ENCODE measurements around the gene SLC7A6. TPM values are rescaled to one million over a fixed set of nuclear protein-coding genes. Genes with fewer than 3 reads are reported as not detected.

The SLC7A6 gene
- total RNA-seq, 1 experiment from 2014 or later = 267 TPM

DNA sequence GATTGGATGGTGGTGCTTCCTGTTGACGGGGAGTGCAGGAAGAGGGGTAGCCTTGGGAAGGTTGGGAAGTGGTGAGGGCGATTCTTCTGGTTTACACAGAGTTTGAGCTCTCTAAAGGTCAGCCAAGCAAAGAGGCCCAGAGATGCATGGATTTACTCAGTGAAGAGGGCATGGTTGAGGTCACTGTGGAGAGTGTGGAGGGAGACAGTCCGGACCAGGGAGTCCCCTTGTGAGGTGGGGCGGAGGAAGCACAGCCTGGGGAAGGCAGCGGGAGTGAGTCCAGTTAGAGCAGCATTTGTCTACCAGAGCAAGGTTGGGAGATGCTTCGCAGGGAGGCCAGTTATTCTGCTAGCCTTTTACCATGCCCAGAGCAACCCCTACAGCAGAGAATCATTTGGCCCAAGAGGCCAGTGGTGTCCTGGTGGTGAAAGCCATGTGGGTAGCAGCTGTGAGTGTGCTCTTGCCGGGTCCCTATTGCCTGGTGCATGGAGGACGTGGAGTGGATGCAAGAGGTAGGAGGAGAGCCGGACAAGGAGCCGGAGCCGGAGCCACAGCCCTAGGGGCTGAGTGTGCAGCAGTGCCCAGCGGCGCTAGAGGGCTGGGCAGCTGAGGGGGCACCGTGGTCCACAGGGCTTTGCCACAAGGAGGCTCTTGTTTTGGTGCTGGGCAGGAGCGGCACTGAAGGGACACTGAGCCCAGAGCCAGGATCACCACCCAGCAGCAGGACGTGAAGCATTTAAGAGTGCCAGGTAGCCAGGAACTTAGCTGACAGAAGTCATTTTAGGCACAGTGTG is 74.2 kb downstream of the SLC7A6 start:
- no peak overlapping the region for H3K4me3 Mint-ChIP-seq (ENCODE audit: unreplicated experiment)
- TF ChIP-seq, protein P1, sequence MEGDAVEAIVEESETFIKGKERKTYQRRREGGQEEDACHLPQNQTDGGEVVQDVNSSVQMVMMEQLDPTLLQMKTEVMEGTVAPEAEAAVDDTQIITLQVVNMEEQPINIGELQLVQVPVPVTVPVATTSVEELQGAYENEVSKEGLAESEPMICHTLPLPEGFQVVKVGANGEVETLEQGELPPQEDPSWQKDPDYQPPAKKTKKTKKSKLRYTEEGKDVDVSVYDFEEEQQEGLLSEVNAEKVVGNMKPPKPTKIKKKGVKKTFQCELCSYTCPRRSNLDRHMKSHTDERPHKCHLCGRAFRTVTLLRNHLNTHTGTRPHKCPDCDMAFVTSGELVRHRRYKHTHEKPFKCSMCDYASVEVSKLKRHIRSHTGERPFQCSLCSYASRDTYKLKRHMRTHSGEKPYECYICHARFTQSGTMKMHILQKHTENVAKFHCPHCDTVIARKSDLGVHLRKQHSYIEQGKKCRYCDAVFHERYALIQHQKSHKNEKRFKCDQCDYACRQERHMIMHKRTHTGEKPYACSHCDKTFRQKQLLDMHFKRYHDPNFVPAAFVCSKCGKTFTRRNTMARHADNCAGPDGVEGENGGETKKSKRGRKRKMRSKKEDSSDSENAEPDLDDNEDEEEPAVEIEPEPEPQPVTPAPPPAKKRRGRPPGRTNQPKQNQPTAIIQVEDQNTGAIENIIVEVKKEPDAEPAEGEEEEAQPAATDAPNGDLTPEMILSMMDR (IDR thresholded peaks at IDR 0.05; ENCODE audit: insufficient read depth in 1 of 2, low read depth in 1 of 2, low read length in 1 of 2, severe bottlenecking in 1 of 2, unreplicated experiment in 1 of 2) = no peak
- no peak overlapping the region for H3K4me3 ChIP-seq (ENCODE audit: low read depth, low read length)
- peaks cover 10% of the 10 kb centered on the region for H3K36me3 ChIP-seq (ENCODE audit: control insufficient read depth, insufficient read depth, low read length)
- H3K4me1 Mint-ChIP-seq (ENCODE audit: low read depth, unreplicated experiment) = peaks cover 7% of the 10 kb centered on the region
- DNase-seq = no peak
- peaks cover 91% of the 10 kb centered on the region for H3K36me3 Mint-ChIP-seq (ENCODE audit: insufficient read depth, unreplicated experiment)
- CTCF ChIA-PET = interaction anchor here (0.5 to 1.8 kb wide), 3 partner anchors 9 to 103 kb away, joined by 3 to 4 read pairs (median 3); partner anchors contain the start of gene ESRP2
- POLR2A ChIA-PET = no interaction called here
- no peaks in the 10 kb centered on the region for H3K9me3 ChIP-seq
- no peaks in the 10 kb centered on the region for H3K9me3 Mint-ChIP-seq (ENCODE audit: unreplicated experiment)
- intact Hi-C loops (cut with micrococcal nuclease; ENCODE audit: unreplicated experiment) = no loop called here
- no TSS peak for BruUV-seq (replicated peaks)
- no peaks in the 10 kb centered on the region for H3K27me3 Mint-ChIP-seq (ENCODE audit: insufficient read depth, unreplicated experiment)
- H3K27ac Mint-ChIP-seq (ENCODE audit: unreplicated experiment) = no peak overlapping the region
- H3K4me1 ChIP-seq = peaks cover 9% of the 10 kb centered on the region; the same call in 1 of the 2 replicates
- H3K27me3 ChIP-seq (replicated peaks; ENCODE audit: control insufficient read depth, insufficient read depth, low read length) = no peaks in the 10 kb centered on the region

DNA sequence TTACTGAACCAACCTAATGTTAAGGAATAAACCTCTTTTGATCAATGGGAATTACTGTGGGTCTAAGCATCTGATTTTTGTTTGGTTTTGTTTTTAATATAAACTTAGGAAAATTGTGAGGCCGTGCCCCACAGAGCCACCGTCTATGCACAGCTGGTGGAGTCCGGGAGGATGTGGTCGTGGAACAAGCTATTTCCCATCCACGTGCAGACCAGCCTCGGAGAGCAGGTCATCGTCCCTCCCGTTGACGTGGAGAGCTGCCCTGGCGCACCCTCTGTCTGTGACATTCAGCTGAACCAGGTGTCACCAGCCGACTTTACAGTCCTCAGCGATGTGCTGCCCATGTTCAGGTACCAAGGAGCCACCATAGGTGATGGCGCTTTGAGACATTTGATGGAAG is 74.9 kb downstream of the SLC7A6 start:
- Mint-ChIP-seq H3K36me3 (ENCODE audit: insufficient read depth, unreplicated experiment) (peaks cover 92% of the 10 kb centered on the region), H3K27me3 (ENCODE audit: insufficient read depth, unreplicated experiment) (no peaks in the 10 kb centered on the region), H3K9me3 (ENCODE audit: unreplicated experiment) (no peaks in the 10 kb centered on the region), H3K4me1 (ENCODE audit: low read depth, unreplicated experiment) (peaks cover 4% of the 10 kb centered on the region), H3K4me3 (ENCODE audit: unreplicated experiment) (no peak overlapping the region), H3K27ac (ENCODE audit: unreplicated experiment) (no peak overlapping the region)
- H3K27me3 ChIP-seq (replicated peaks; ENCODE audit: control insufficient read depth, insufficient read depth, low read length) = no peaks in the 10 kb centered on the region
- H3K4me3 ChIP-seq (ENCODE audit: low read depth, low read length) = no peak overlapping the region
- H3K9me3 ChIP-seq = no peaks in the 10 kb centered on the region
- ChIA-PET CTCF (interaction anchor here (0.7 to 1.8 kb wide), 2 partner anchors 8 to 78 kb away, joined by 3 to 4 read pairs; no protein-coding TSS in a partner anchor), POLR2A (no interaction called here)
- H3K4me1 ChIP-seq = peaks cover 2% of the 10 kb centered on the region; the same call in 1 of the 2 replicates
- peaks cover 10% of the 10 kb centered on the region for H3K36me3 ChIP-seq (ENCODE audit: control insufficient read depth, insufficient read depth, low read length)
- no peak for DNase-seq
- intact Hi-C loops (cut with micrococcal nuclease; ENCODE audit: unreplicated experiment) = no loop called here
- no TSS peak for BruUV-seq (replicated peaks)
- TF ChIP-seq, protein P1 (IDR thresholded peaks at IDR 0.05; ENCODE audit: insufficient read depth in 1 of 2, low read depth in 1 of 2, low read length in 1 of 2, severe bottlenecking in 1 of 2, unreplicated experiment in 1 of 2) = no peak

DNA sequence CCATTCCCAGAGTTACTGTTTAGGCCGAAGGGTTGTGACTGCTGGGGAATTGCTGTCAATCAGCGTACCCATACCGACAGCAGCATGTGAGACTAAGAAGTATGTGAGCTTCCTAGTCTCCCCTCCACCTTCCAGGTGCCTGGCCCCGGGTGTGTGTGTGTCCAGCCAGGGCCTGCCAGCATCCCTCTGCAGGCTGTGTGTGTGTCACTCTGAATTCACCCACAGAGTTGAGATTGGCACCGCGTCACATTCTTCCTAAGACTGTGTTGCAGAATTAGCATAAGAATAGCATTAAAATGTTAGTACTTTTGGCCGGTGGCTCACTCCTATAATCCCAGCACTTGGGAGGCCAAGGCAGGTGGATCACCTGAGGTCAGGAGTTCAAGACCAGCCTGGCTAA is 78.3 kb downstream of the SLC7A6 start:
- Mint-ChIP-seq H3K27ac (ENCODE audit: unreplicated experiment) (no peak overlapping the region), H3K36me3 (ENCODE audit: insufficient read depth, unreplicated experiment) (peaks cover 91% of the 10 kb centered on the region), H3K27me3 (ENCODE audit: insufficient read depth, unreplicated experiment) (no peaks in the 10 kb centered on the region), H3K4me1 (ENCODE audit: low read depth, unreplicated experiment) (no peaks in the 10 kb centered on the region), H3K4me3 (ENCODE audit: unreplicated experiment) (no peak overlapping the region), H3K9me3 (ENCODE audit: unreplicated experiment) (no peaks in the 10 kb centered on the region)
- Histone ChIP-seq H3K9me3 (no peaks in the 10 kb centered on the region), H3K4me3 (ENCODE audit: low read depth, low read length) (no peak overlapping the region), H3K36me3 (ENCODE audit: control insufficient read depth, insufficient read depth, low read length) (peaks cover 8% of the 10 kb centered on the region), H3K4me1 (no peaks in the 10 kb centered on the region), H3K27me3 (replicated peaks; ENCODE audit: control insufficient read depth, insufficient read depth, low read length) (no peaks in the 10 kb centered on the region)
- CTCF ChIA-PET = no interaction called here
- no peak for DNase-seq
- TF ChIP-seq, protein P1 (IDR thresholded peaks at IDR 0.05; ENCODE audit: insufficient read depth in 1 of 2, low read depth in 1 of 2, low read length in 1 of 2, severe bottlenecking in 1 of 2, unreplicated experiment in 1 of 2) = no peak
- POLR2A ChIA-PET = no interaction called here
- BruUV-seq (replicated peaks) = no TSS peak
- intact Hi-C loops (cut with micrococcal nuclease; ENCODE audit: unreplicated experiment) = no loop called here
